ENCODE data around the gene HIF3A. TPM values are rescaled to one million over a fixed set of nuclear protein-coding genes. Genes with fewer than 3 reads are reported as not detected.

The HIF3A gene
- total and polyA plus RNA-seq, 9 of the 15 experiments (the other 6 are each of a cell fraction or from before 2014, with no cell fraction given), result 0.29 TPM; not detected in 8

- in situ Hi-C loops (cut with MboI), result no loop called here
- H3K4me2 ChIP-seq (ENCODE audit: insufficient read depth, low read length), result no peak overlapping the region
- no peak overlapping the region for H3K27ac ChIP-seq (ENCODE audit: extremely low read depth, low read depth, low read length)
- ChIA-PET CTCF (ENCODE audit: low intra/inter-chr PET ratio) (no interaction called here), POLR2A (no interaction called here)
- ATAC-seq (no peak), DNase-seq (ENCODE audit: extremely low read depth in 1 of 4, low spot score in 3 of 4) (no peak), FAIRE-seq (no peak)
- no peak overlapping the region for H3K4me3 ChIP-seq
- intact Hi-C loops (cut with micrococcal nuclease), result no loop called here
- no peaks in the 10 kb centered on the region; the same call in 1 of the 2 replicates for H4K20me1 ChIP-seq (replicated peaks; ENCODE audit: control insufficient read depth, insufficient read depth, low read length)
- WGBS (ENCODE audit: insufficient coverage, low coverage, missing lambda C conversion rate), result 0% methylated on average over 5 of the region's 5 CpGs
- no peaks in the 10 kb centered on the region for H3K9me1 ChIP-seq (ENCODE audit: control insufficient read depth, insufficient read depth, low read length)
- H3K4me1 ChIP-seq (replicated peaks in 1 of 2; ENCODE audit: control insufficient read depth in 2 of 2, insufficient read depth in 2 of 2, low read length in 2 of 2), result no peaks in the 10 kb centered on the region
- H3K9ac ChIP-seq (ENCODE audit: insufficient read depth in 1 of 2, low read depth in 2 of 2, low read length in 2 of 2), result no peak overlapping the region
- H3K27me3 ChIP-seq (ENCODE audit: control insufficient read depth in 2 of 2, insufficient read depth in 2 of 2, low read length in 2 of 2), result peaks cover 4 to 13% of the 10 kb centered on the region in 2 experiments; a peak in 3 of 5 replicates
- H3K79me2 ChIP-seq (ENCODE audit: control insufficient read depth, insufficient read depth, low read length), result no peaks in the 10 kb centered on the region
- H2AFZ ChIP-seq (ENCODE audit: low read depth, low read length), result no peak overlapping the region
- no TSS peak for BruUV-seq (replicated peaks)
- H3K36me3 ChIP-seq (ENCODE audit: control insufficient read depth, insufficient read depth, low read length), result no peaks in the 10 kb centered on the region
- no peaks in the 10 kb centered on the region for H3K9me3 ChIP-seq (replicated peaks; ENCODE audit: control insufficient read depth, insufficient read depth, low read depth, low read length)
- no peak for TF ChIP-seq SUPT5H (IDR thresholded peaks at IDR 0.05)
- no peak for TF ChIP-seq RBM15 (IDR thresholded peaks at IDR 0.05; ENCODE audit: insufficient read depth, low read length)
- TF ChIP-seq BHLHE40 (IDR thresholded peaks at IDR 0.05; ENCODE audit: low read length), result no peak
- no peak for TF ChIP-seq ZFP30 (CRISPR knock-in tag; IDR thresholded peaks at IDR 0.05; ENCODE audit: borderline replicate concordance)
- TF ChIP-seq REST (IDR thresholded peaks at IDR 0.05; ENCODE audit: borderline replicate concordance), result no peak
- no peak for TF ChIP-seq REST (CRISPR knock-in tag; IDR thresholded peaks at IDR 0.05; ENCODE audit: low read depth)
- TF ChIP-seq ZBTB43 (CRISPR knock-in tag; IDR thresholded peaks at IDR 0.05), result no peak
- TF ChIP-seq, protein P1, sequence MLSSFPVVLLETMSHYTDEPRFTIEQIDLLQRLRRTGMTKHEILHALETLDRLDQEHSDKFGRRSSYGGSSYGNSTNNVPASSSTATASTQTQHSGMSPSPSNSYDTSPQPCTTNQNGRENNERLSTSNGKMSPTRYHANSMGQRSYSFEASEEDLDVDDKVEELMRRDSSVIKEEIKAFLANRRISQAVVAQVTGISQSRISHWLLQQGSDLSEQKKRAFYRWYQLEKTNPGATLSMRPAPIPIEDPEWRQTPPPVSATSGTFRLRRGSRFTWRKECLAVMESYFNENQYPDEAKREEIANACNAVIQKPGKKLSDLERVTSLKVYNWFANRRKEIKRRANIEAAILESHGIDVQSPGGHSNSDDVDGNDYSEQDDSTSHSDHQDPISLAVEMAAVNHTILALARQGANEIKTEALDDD (IDR thresholded peaks at IDR 0.05), result no peak
- no peak for TF ChIP-seq ZNF512 (tag; IDR thresholded peaks at IDR 0.05)
Measured at GRCh38 chr19:46251416-46251815, 45.4 kb upstream of the HIF3A start.
